Measurements from ENCODE around the gene TP53INP2.
"Not testable (repeated sequence)": the region's sequence is repeated elsewhere in the genome, so short reads cannot be mapped to it uniquely, and the experiment has no call there.

Gene TP53INP2

DNA sequence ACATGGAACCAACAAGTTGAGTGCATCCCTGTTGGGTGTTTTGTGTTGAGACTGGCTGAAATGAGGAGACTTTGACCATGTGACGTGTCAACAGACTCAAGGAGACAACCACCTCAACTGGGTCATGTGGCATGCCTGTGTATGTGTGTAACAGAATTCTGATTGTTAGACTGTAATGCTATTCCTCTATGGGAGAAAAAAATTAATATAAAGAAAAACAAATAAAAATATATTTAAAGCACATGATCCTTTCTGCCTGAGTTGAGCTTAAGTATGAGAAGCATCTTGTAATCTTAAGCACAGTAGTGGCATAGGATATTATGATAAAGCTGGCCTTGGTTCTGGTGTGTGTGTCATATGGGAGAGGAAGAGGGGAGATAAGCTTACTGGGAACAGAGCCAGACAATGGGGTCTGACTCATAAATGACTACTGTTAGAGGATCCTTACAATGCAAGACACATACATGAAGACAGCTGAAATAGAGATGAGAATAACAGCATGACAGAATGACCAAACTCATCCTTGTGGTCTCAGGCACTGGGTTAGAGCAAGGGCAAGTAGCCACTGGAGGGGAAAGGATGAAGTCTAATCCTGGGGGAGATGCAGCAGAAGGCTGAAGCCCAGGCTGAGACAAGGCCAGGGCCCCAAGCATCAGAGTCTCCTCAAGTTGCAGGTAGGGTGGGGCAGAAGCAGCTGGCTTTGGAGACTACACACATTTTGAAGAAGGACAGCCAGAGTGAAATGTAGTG, 9.2 kb downstream of the TP53INP2 start (continued):
- TF ChIP-seq ZNF394 (tag by site-specific recombination; IDR thresholded peaks at IDR 0.05; ENCODE audit: borderline replicate concordance) (0 out of 2 replicates have a peak, but pooled peaks have one; percentile 52), SP3 (tag by site-specific recombination; IDR thresholded peaks at IDR 0.05) (no peak; the same call in 1 of the 2 replicates), RBAK (tag by site-specific recombination; IDR thresholded peaks at IDR 0.05) (no peak), ZNF354C (tag by site-specific recombination; IDR thresholded peaks at IDR 0.05; ENCODE audit: borderline replicate concordance, low read depth) (no peak), ZNF621 (tag by site-specific recombination; IDR thresholded peaks at IDR 0.05) (no peak), BCL11A (tag by site-specific recombination; IDR thresholded peaks at IDR 0.05; ENCODE audit: low read depth) (no peak), TCF7L2 (IDR thresholded peaks at IDR 0.05; ENCODE audit: borderline replicate concordance, low read depth, low read length) (no peak), ZSCAN5A (tag by site-specific recombination; IDR thresholded peaks at IDR 0.05) (no peak), ZNF777 (tag by site-specific recombination; IDR thresholded peaks at IDR 0.05; ENCODE audit: borderline replicate concordance) (no peak), ZNF37A (tag by site-specific recombination; IDR thresholded peaks at IDR 0.05) (no peak), ZNF169 (tag by site-specific recombination; IDR thresholded peaks at IDR 0.05) (no peak), ZNF214 (tag by site-specific recombination; IDR thresholded peaks at IDR 0.05; ENCODE audit: borderline replicate concordance) (no peak), BCL11B (tag by site-specific recombination; IDR thresholded peaks at IDR 0.05; ENCODE audit: low read depth) (no peak), HOXD13 (CRISPR knock-in tag; IDR thresholded peaks at IDR 0.05; ENCODE audit: borderline replicate concordance) (no peak), ZNF596 (tag by site-specific recombination; IDR thresholded peaks at IDR 0.05) (no peak), ZNF629 (tag by site-specific recombination; IDR thresholded peaks at IDR 0.05) (peak; percentile 85), ZNF776 (tag by site-specific recombination; IDR thresholded peaks at IDR 0.05; ENCODE audit: borderline replicate concordance) (no peak), ZNF404 (tag by site-specific recombination; IDR thresholded peaks at IDR 0.05) (no peak), ZNF292 (tag by site-specific recombination; IDR thresholded peaks at IDR 0.05; ENCODE audit: borderline replicate concordance, low read depth) (no peak), ELK4 (IDR thresholded peaks at IDR 0.05; ENCODE audit: borderline replicate concordance, low read depth, low read length) (no peak), ZNF837 (tag by site-specific recombination; IDR thresholded peaks at IDR 0.05) (no peak), ZEB2 (tag by site-specific recombination; IDR thresholded peaks at IDR 0.05) (peak; percentile 96), ZXDB (tag by site-specific recombination; IDR thresholded peaks at IDR 0.05) (no peak; the same call in 1 of the 2 replicates), ZBTB17 (tag by site-specific recombination; IDR thresholded peaks at IDR 0.05) (peak; percentile 81), ZNF660 (tag by site-specific recombination; IDR thresholded peaks at IDR 0.05) (0 out of 2 replicates have a peak, but pooled peaks have one; percentile 50), MEIS1 (CRISPR knock-in tag; IDR thresholded peaks at IDR 0.05; ENCODE audit: borderline replicate concordance) (no peak), SP7 (tag by site-specific recombination; IDR thresholded peaks at IDR 0.05) (peak; percentile 82)
- TF ChIP-seq, protein P1, sequence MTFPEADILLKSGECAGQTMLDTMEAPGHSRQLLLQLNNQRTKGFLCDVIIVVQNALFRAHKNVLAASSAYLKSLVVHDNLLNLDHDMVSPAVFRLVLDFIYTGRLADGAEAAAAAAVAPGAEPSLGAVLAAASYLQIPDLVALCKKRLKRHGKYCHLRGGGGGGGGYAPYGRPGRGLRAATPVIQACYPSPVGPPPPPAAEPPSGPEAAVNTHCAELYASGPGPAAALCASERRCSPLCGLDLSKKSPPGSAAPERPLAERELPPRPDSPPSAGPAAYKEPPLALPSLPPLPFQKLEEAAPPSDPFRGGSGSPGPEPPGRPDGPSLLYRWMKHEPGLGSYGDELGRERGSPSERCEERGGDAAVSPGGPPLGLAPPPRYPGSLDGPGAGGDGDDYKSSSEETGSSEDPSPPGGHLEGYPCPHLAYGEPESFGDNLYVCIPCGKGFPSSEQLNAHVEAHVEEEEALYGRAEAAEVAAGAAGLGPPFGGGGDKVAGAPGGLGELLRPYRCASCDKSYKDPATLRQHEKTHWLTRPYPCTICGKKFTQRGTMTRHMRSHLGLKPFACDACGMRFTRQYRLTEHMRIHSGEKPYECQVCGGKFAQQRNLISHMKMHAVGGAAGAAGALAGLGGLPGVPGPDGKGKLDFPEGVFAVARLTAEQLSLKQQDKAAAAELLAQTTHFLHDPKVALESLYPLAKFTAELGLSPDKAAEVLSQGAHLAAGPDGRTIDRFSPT (tag by site-specific recombination; IDR thresholded peaks at IDR 0.05): peak; percentile 28; the same call in 1 of the 2 replicates
- TF ChIP-seq, protein P2, sequence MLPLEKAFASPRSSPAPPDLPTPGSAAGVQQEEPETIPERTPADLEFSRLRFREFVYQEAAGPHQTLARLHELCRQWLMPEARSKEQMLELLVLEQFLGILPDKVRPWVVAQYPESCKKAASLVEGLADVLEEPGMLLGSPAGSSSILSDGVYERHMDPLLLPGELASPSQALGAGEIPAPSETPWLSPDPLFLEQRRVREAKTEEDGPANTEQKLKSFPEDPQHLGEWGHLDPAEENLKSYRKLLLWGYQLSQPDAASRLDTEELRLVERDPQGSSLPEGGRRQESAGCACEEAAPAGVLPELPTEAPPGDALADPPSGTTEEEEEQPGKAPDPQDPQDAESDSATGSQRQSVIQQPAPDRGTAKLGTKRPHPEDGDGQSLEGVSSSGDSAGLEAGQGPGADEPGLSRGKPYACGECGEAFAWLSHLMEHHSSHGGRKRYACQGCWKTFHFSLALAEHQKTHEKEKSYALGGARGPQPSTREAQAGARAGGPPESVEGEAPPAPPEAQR (tag by site-specific recombination; IDR thresholded peaks at IDR 0.05): no peak
- TF ChIP-seq, protein P3, sequence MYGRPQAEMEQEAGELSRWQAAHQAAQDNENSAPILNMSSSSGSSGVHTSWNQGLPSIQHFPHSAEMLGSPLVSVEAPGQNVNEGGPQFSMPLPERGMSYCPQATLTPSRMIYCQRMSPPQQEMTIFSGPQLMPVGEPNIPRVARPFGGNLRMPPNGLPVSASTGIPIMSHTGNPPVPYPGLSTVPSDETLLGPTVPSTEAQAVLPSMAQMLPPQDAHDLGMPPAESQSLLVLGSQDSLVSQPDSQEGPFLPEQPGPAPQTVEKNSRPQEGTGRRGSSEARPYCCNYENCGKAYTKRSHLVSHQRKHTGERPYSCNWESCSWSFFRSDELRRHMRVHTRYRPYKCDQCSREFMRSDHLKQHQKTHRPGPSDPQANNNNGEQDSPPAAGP (tag by site-specific recombination; IDR thresholded peaks at IDR 0.05): peak; percentile 72; the same call in 1 of the 2 replicates

DNA sequence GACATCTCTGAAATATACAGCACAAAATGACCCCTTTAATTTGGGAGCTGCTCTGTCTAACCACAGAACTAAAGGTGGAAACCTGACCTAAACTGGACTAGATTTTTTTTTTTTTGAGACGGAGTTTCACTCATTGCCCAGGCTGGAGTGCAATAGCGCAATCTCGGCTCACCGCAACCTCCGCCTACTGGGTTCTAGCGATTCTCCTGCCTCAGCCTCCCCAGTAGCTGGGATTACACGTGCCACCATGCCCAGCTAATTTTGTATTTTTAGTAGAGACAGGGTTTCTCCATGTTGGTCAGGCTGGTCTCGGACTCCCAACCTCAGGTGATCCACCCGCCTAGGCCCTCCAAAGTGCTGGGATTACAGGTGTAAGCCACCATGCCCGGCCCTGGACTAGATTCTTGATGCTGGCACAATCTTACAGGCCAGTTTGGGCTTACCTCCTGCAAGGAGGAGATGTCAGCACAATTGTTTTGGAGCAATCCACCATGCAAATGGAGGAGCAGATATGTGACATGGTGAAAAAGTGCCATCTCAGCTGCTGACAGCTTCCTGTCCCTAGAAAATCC, 9.9 kb downstream of the TP53INP2 start:
- CTCF ChIA-PET: interaction anchor here (0.7 to 1.4 kb wide), 5 partner anchors 41 to 1441 kb away, joined by 3 to 6 read pairs (median 3); no protein-coding TSS in a partner anchor
- not testable (repeated sequence) for H3K9me3 ChIP-seq (ENCODE audit: control insufficient read depth, insufficient read depth, low read depth, low read length); H3K27ac ChIP-seq (ENCODE audit: extremely low read depth, low read depth, low read length); H3K4me1 ChIP-seq (ENCODE audit: control insufficient read depth, insufficient read depth, low read length); H3K4me3 ChIP-seq (ENCODE audit: low read depth, low read length)
- peaks cover 0 to 55% of the 10 kb centered on the region in 2 experiments for H3K36me3 ChIP-seq (ENCODE audit: control insufficient read depth in 2 of 2, insufficient read depth in 1 of 2, low read length in 2 of 2)
- POLR2A ChIA-PET: interaction anchor here (0.7 to 1.6 kb wide), 3 partner anchors 19 to 351 kb away, joined by 3 to 5 read pairs (median 3); partner anchors contain the start of genes ITCH and PIGU

Data from HEK293 (cell line).